Ishikawa (cell line): ENCODE measurements around the gene HES6.

Experiments used
- CEBPB ChIP-seq: IDR thresholded peaks from 2 replicates; pipeline ENCODE4 v1.6.1; 2012
- CREB1 ChIP-seq: IDR thresholded peaks from 2 replicates; pipeline ENCODE4 v1.6.1; 2012; ENCODE audit warnings: low read depth
- EGR1 ChIP-seq: IDR thresholded peaks from 2 replicates; pipeline ENCODE4 v1.6.1; 2012
- EP300 ChIP-seq: IDR thresholded peaks from 2 replicates; pipeline ENCODE4 v1.6.1; 2012; ENCODE audit warnings: borderline replicate concordance
- FOXM1 ChIP-seq: IDR thresholded peaks from 2 replicates; pipeline ENCODE4 v1.6.1; 2012; ENCODE audit warnings: low read depth, borderline replicate concordance
- MAX ChIP-seq: IDR thresholded peaks from 2 replicates; pipeline ENCODE4 v1.6.1; 2012
- NFIC ChIP-seq: IDR thresholded peaks from 2 replicates; pipeline ENCODE4 v1.6.1; 2012
- RAD21 ChIP-seq: IDR thresholded peaks from 2 replicates; pipeline ENCODE4 v1.6.1; 2012; ENCODE audit warnings: low read depth
- REST ChIP-seq: IDR thresholded peaks from 2 replicates; pipeline ENCODE4 v1.6.1; 2012; ENCODE audit warnings: low read depth, mild to moderate bottlenecking
- TAF1 ChIP-seq: IDR thresholded peaks from 2 replicates; pipeline ENCODE4 v1.6.1; 2012; ENCODE audit warnings: low read depth, mild to moderate bottlenecking
- TCF12 ChIP-seq: IDR thresholded peaks from 2 replicates; pipeline ENCODE4 v1.6.1; 2012; ENCODE audit warnings: low read depth
- TEAD4 ChIP-seq: IDR thresholded peaks from 2 replicates; pipeline ENCODE4 v1.6.1; 2012
- USF1 ChIP-seq: IDR thresholded peaks from 2 replicates; pipeline ENCODE4 v1.6.1; 2012
- YY1 ChIP-seq: IDR thresholded peaks from 2 replicates; pipeline ENCODE4 v1.6.1; 2012; ENCODE audit warnings: low read depth
- ZBTB7A ChIP-seq: IDR thresholded peaks from 2 replicates; pipeline ENCODE4 v1.6.1; 2012; ENCODE audit warnings: low read depth

The HES6 gene

GRCh38 chr2:238270606-238271005, 30.8 kb upstream of the HES6 start:
- TF ChIP-seq YY1, result no peak
- no peak for TF ChIP-seq MAX
- no peak for TF ChIP-seq EP300
- TF ChIP-seq CEBPB, result no peak
- no peak for TF ChIP-seq TEAD4
- TF ChIP-seq TCF12, result no peak
- no peak for TF ChIP-seq TAF1
- no peak for TF ChIP-seq ZBTB7A
- TF ChIP-seq EGR1, result no peak
- TF ChIP-seq FOXM1, result no peak
- TF ChIP-seq CREB1, result no peak
- no peak for TF ChIP-seq NFIC
- no peak for TF ChIP-seq USF1
- TF ChIP-seq REST, result no peak
- no peak for TF ChIP-seq RAD21

- no peak for TF ChIP-seq MAX
- no peak for TF ChIP-seq CEBPB
- TF ChIP-seq EP300, result no peak
- TF ChIP-seq CREB1, result no peak
- TF ChIP-seq YY1, result no peak
- no peak for TF ChIP-seq ZBTB7A
- no peak for TF ChIP-seq FOXM1
- no peak for TF ChIP-seq REST
- TF ChIP-seq RAD21, result no peak
- no peak for TF ChIP-seq NFIC
- no peak for TF ChIP-seq TEAD4
- no peak for TF ChIP-seq USF1
- TF ChIP-seq TAF1, result no peak
- no peak for TF ChIP-seq EGR1
- no peak for TF ChIP-seq TCF12
Observed at GRCh38 chr2:238269741-238270140, 29.9 kb upstream of the HES6 start.

- no peak for TF ChIP-seq RAD21
- no peak for TF ChIP-seq TAF1
- no peak for TF ChIP-seq NFIC
- no peak for TF ChIP-seq FOXM1
- no peak for TF ChIP-seq YY1
- no peak for TF ChIP-seq CREB1
- no peak for TF ChIP-seq TEAD4
- TF ChIP-seq TCF12, result no peak
- TF ChIP-seq CEBPB, result no peak
- TF ChIP-seq USF1, result no peak
- TF ChIP-seq MAX, result no peak
- no peak for TF ChIP-seq EP300
- no peak for TF ChIP-seq EGR1
- TF ChIP-seq ZBTB7A, result no peak
Observed at GRCh38 chr2:238267884-238268680, 28.2 kb upstream of the HES6 start.

- TF ChIP-seq NFIC, result no peak
- TF ChIP-seq MAX, result no peak
- TF ChIP-seq TAF1, result no peak
- TF ChIP-seq YY1, result no peak
- TF ChIP-seq REST, result no peak
- no peak for TF ChIP-seq TEAD4
- TF ChIP-seq TCF12, result no peak
- no peak for TF ChIP-seq EGR1
- TF ChIP-seq USF1, result no peak
- no peak for TF ChIP-seq CEBPB
Observed at GRCh38 chr2:238267341-238267710, 27.5 kb upstream of the HES6 start.
